ENCODE measurements around the gene VPS16. TPM values are rescaled to one million over a fixed set of nuclear protein-coding genes. Genes with fewer than 3 reads are reported as not detected.
A peak's percentile ranks its signal among the peaks of the same experiment; 100 is the strongest.

Gene VPS16
- total and polyA plus RNA-seq, 2 of the 13 experiments (the other 11 are each of a cell fraction or from before 2014, with no cell fraction given): 34.2 to 35.4 TPM

DNA sequence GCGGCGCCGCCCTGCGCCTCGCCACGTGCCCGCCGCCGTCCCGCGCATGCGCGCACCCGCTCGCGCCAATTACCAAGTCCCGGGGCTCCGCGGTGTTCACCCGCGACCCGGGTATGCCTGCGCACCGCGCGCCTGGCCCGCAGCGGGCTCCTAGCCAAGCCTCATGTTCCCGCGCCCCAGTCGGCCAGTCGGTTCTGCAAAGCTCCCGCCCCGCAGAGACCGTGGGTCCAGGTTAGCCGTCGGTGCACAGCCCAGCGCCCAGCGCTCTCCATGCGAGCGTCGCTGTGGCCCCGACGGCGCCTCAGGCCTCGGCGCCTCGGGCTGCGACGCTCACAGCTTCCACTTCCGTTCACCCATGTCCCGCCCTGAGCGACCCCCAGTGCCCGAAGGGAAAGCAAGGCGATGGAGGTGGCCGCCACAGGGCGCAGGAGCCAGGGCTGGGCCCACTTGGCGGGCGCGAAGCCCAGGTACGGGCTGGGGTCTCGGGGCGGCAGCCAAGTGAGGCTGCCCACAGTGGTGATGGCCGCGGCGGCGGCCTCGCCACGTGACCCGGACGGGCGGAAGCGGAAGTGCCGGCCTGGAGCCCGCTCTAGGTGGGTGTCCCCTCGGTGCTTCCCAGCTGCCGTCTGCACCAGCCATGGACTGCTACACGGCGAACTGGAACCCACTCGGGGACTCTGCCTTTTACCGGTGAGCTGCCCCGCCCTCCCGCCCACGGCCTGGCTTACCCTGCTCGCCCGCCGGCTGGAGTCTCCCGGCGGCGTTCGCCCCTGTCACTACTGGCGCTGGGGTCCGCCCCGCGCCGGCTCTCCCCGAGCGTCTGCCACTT lies at the start of gene VPS16, which contains the start of gene PCED1A (continued):
- TF ChIP-seq, protein P1, sequence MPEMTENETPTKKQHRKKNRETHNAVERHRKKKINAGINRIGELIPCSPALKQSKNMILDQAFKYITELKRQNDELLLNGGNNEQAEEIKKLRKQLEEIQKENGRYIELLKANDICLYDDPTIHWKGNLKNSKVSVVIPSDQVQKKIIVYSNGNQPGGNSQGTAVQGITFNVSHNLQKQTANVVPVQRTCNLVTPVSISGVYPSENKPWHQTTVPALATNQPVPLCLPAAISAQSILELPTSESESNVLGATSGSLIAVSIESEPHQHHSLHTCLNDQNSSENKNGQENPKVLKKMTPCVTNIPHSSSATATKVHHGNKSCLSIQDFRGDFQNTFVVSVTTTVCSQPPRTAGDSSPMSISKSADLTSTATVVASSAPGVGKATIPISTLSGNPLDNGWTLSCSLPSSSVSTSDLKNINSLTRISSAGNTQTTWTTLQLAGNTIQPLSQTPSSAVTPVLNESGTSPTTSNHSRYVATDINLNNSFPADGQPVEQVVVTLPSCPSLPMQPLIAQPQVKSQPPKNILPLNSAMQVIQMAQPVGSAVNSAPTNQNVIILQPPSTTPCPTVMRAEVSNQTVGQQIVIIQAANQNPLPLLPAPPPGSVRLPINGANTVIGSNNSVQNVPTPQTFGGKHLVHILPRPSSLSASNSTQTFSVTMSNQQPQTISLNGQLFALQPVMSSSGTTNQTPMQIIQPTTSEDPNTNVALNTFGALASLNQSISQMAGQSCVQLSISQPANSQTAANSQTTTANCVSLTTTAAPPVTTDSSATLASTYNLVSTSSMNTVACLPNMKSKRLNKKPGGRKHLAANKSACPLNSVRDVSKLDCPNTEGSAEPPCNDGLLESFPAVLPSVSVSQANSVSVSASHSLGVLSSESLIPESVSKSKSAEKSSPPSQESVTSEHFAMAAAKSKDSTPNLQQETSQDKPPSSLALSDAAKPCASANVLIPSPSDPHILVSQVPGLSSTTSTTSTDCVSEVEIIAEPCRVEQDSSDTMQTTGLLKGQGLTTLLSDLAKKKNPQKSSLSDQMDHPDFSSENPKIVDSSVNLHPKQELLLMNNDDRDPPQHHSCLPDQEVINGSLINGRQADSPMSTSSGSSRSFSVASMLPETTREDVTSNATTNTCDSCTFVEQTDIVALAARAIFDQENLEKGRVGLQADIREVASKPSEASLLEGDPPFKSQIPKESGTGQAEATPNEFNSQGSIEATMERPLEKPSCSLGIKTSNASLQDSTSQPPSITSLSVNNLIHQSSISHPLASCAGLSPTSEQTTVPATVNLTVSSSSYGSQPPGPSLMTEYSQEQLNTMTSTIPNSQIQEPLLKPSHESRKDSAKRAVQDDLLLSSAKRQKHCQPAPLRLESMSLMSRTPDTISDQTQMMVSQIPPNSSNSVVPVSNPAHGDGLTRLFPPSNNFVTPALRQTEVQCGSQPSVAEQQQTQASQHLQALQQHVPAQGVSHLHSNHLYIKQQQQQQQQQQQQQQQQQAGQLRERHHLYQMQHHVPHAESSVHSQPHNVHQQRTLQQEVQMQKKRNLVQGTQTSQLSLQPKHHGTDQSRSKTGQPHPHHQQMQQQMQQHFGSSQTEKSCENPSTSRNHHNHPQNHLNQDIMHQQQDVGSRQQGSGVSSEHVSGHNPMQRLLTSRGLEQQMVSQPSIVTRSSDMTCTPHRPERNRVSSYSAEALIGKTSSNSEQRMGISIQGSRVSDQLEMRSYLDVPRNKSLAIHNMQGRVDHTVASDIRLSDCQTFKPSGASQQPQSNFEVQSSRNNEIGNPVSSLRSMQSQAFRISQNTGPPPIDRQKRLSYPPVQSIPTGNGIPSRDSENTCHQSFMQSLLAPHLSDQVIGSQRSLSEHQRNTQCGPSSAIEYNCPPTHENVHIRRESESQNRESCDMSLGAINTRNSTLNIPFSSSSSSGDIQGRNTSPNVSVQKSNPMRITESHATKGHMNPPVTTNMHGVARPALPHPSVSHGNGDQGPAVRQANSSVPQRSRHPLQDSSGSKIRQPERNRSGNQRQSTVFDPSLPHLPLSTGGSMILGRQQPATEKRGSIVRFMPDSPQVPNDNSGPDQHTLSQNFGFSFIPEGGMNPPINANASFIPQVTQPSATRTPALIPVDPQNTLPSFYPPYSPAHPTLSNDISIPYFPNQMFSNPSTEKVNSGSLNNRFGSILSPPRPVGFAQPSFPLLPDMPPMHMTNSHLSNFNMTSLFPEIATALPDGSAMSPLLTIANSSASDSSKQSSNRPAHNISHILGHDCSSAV (CRISPR knock-in tag; IDR thresholded peaks at IDR 0.05; ENCODE audit: borderline replicate concordance): peak; percentile 93; the same call in 1 of the 2 replicates
- TF ChIP-seq GATA4 (IDR thresholded peaks at IDR 0.05; ENCODE audit: borderline replicate concordance, low read depth) (peak; percentile 54; the same call in 1 of the 2 replicates), BCL6 (CRISPR knock-in tag; IDR thresholded peaks at IDR 0.05) (peak; percentile 70), EZH2 (conservative IDR thresholded peaks at IDR 0.05; ENCODE audit: low read depth, low read length) (no peak), ZNF562 (CRISPR knock-in tag; IDR thresholded peaks at IDR 0.05; ENCODE audit: borderline replicate concordance) (peak; percentile 42; the same call in 1 of the 2 replicates), ARID2 (CRISPR knock-in tag; IDR thresholded peaks at IDR 0.05; ENCODE audit: borderline replicate concordance) (peak; percentile 99), SIN3B (IDR thresholded peaks at IDR 0.05; ENCODE audit: low read length) (peak; percentile 46; the same call in 1 of the 2 replicates), ZNF550 (CRISPR knock-in tag; IDR thresholded peaks at IDR 0.05; ENCODE audit: borderline replicate concordance) (no peak), DMAP1 (CRISPR knock-in tag; IDR thresholded peaks at IDR 0.05) (peak; percentile 96; the same call in 1 of the 2 replicates)
- TF ChIP-seq, protein P2, sequence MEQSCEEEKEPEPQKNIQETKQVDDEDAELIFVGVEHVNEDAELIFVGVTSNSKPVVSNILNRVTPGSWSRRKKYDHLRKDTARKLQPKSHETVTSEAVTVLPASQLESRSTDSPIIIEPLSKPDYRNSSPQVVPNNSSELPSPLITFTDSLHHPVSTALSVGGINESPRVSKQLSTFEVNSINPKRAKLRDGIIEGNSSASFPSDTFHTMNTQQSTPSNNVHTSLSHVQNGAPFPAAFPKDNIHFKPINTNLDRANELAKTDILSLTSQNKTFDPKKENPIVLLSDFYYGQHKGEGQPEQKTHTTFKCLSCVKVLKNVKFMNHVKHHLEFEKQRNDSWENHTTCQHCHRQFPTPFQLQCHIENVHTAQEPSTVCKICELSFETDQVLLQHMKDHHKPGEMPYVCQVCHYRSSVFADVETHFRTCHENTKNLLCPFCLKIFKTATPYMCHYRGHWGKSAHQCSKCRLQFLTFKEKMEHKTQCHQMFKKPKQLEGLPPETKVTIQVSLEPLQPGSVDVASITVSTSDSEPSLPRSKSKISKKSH (CRISPR knock-in tag; IDR thresholded peaks at IDR 0.05; ENCODE audit: borderline replicate concordance): peak; percentile 72; the same call in 1 of the 2 replicates
- TF ChIP-seq, protein P3, sequence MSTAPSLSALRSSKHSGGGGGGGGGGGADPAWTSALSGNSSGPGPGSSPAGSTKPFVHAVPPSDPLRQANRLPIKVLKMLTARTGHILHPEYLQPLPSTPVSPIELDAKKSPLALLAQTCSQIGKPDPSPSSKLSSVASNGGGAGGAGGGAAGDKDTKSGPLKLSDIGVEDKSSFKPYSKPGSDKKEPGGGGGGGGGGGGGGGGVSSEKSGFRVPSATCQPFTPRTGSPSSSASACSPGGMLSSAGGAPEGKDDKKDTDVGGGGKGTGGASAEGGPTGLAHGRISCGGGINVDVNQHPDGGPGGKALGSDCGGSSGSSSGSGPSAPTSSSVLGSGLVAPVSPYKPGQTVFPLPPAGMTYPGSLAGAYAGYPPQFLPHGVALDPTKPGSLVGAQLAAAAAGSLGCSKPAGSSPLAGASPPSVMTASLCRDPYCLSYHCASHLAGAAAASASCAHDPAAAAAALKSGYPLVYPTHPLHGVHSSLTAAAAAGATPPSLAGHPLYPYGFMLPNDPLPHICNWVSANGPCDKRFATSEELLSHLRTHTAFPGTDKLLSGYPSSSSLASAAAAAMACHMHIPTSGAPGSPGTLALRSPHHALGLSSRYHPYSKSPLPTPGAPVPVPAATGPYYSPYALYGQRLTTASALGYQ (CRISPR knock-in tag; IDR thresholded peaks at IDR 0.05): peak; percentile 92
- TF ChIP-seq, protein P4, sequence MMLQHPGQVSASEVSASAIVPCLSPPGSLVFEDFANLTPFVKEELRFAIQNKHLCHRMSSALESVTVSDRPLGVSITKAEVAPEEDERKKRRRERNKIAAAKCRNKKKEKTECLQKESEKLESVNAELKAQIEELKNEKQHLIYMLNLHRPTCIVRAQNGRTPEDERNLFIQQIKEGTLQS (CRISPR knock-in tag; IDR thresholded peaks at IDR 0.05): peak; percentile 63
- TF ChIP-seq, protein P5, sequence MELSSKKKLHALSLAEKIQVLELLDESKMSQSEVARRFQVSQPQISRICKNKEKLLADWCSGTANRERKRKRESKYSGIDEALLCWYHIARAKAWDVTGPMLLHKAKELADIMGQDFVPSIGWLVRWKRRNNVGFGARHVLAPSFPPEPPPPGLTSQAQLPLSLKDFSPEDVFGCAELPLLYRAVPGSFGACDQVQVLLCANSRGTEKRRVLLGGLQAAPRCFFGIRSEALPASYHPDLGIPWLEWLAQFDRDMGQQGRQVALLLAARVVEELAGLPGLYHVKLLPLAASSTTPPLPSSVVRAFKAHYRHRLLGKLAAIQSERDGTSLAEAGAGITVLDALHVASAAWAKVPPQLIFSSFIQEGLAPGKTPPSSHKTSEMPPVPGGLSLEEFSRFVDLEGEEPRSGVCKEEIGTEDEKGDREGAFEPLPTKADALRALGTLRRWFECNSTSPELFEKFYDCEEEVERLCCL (CRISPR knock-in tag; IDR thresholded peaks at IDR 0.05; ENCODE audit: borderline replicate concordance): peak; percentile 88

All from HepG2 (cell line).